GM23338 (cell line): ENCODE results near the gene YLPM1. TPM values are rescaled to one million over a fixed set of nuclear protein-coding genes. Genes with fewer than 3 reads are reported as not detected.

ENCODE experiments used
- ATAC-seq: fragments of 200-7000 bp; cut with Tn5 transposase; 3 replicates; pipeline ENCODE4 v1.9.1; 2020
- DNase-seq: peaks from one replicate; pipeline ENCODE4 v3.0.0-alpha.2; 2015; ENCODE audit warnings: low spot score
- H2AFZ ChIP-seq: fragments of 200-600 bp; sonication (generic); 2 replicates; pipeline ENCODE4 v1.8.0; 2016; ENCODE audit warnings: antibody characterized with exemption, mild to moderate bottlenecking, moderate library complexity
- H3F3A ChIP-seq: fragments of 200-600 bp; sonication (generic); replicated peaks from 2 replicates; pipeline ENCODE4 v1.8.0; 2017; ENCODE audit warnings: antibody characterized with exemption, mixed run types, low read depth
- H3K27ac ChIP-seq: fragments of 200-600 bp; sonication (generic); 2 replicates; pipeline ENCODE4 v1.6.1; 2016; ENCODE audit warnings: low read depth
- H3K27me3 ChIP-seq: fragments of 200-600 bp; sonication (generic); 2 replicates; pipeline ENCODE4 v1.8.0; 2016; ENCODE audit warnings: mild to moderate bottlenecking, mixed run types, moderate library complexity; ENCODE audit not compliant: insufficient read depth
- H3K36me3 ChIP-seq: fragments of 200-600 bp; sonication (generic); 2 replicates; pipeline ENCODE4 v1.8.0; 2016; ENCODE audit warnings: mild to moderate bottlenecking; ENCODE audit not compliant: insufficient read depth
- H3K4me1 ChIP-seq: fragments of 200-600 bp; sonication (generic); 2 replicates; pipeline ENCODE4 v1.8.0; 2016; ENCODE audit warnings: mild to moderate bottlenecking, moderate library complexity; ENCODE audit not compliant: insufficient read depth
- H3K4me2 ChIP-seq: fragments of 200-600 bp; sonication (generic); 2 replicates; pipeline ENCODE4 v1.7.1; 2017; ENCODE audit warnings: mixed run types
- H3K4me3 ChIP-seq: fragments of 200-600 bp; sonication (generic); 2 replicates; pipeline ENCODE4 v1.6.1; 2016; ENCODE audit warnings: mixed run types
- H3K79me2 ChIP-seq: fragments of 200-600 bp; sonication (generic); replicated peaks from 2 replicates; pipeline ENCODE4 v1.8.0; 2017; ENCODE audit warnings: mild to moderate bottlenecking; ENCODE audit not compliant: insufficient read depth
- H3K9me2 ChIP-seq: fragments of 200-600 bp; sonication (generic); 2 replicates; pipeline ENCODE4 v1.8.0; 2017; ENCODE audit not compliant: insufficient read depth
- H4K20me1 ChIP-seq: fragments of 200-600 bp; sonication (generic); replicated peaks from 2 replicates; pipeline ENCODE4 v1.8.0; 2017; ENCODE audit warnings: mild to moderate bottlenecking; ENCODE audit not compliant: insufficient read depth
- H3K27ac Mint-ChIP-seq: 2 replicates; pipeline ENCODE4 v1.8.0; 2020; ENCODE audit warnings: inconsistent platforms, mild to moderate bottlenecking, moderate library complexity, mixed read lengths
- H3K27me3 Mint-ChIP-seq: 3 replicates; pipeline ENCODE4 v1.8.0; 2022; ENCODE audit warnings: low read depth, mild to moderate bottlenecking, moderate library complexity, mixed read lengths, inconsistent platforms; ENCODE audit not compliant: insufficient read depth, poor library complexity
- H3K36me3 Mint-ChIP-seq: 3 replicates; pipeline ENCODE4 v1.8.0; 2021; ENCODE audit warnings: low read depth, mild to moderate bottlenecking, inconsistent platforms, moderate library complexity, mixed read lengths
- H3K4me1 Mint-ChIP-seq: 3 replicates; pipeline ENCODE4 v1.8.0; 2020; ENCODE audit warnings: mild to moderate bottlenecking, inconsistent platforms, mixed read lengths
- H3K4me3 Mint-ChIP-seq: 3 replicates; pipeline ENCODE4 v1.8.0; 2021; ENCODE audit warnings: moderate library complexity, mild to moderate bottlenecking, inconsistent platforms, mixed read lengths
- H3K9me3 Mint-ChIP-seq: 3 replicates; pipeline ENCODE4 v1.8.0; 2020; ENCODE audit warnings: moderate library complexity, mild to moderate bottlenecking, inconsistent platforms, mixed read lengths
- CREB1 ChIP-seq: fragments of 250-450 bp; sonication (Bioruptor Pico); IDR thresholded peaks from 2 replicates; pipeline ENCODE4 v1.5.0; 2020; ENCODE audit warnings: low read depth, mild to moderate bottlenecking, moderate library complexity
- CTCF ChIP-seq, 2 experiments: fragments of 200-600 bp in 1 of 2; sonication (generic) in 1 of 2; conservative IDR thresholded peaks; 2 replicates each; pipeline versions ENCODE4 v1.5.1 to v1.6.1; 2016 to 2017; ENCODE audit warnings: antibody characterized with exemption in 2 of 2, low read depth in 2 of 2, mild to moderate bottlenecking in 2 of 2, moderate library complexity in 1 of 2
- ETS1 ChIP-seq: IDR thresholded peaks from 2 replicates; pipeline ENCODE4 v1.6.1; 2016; ENCODE audit warnings: antibody characterized with exemption
- EZH2 ChIP-seq: fragments of 200-600 bp; sonication (generic); IDR thresholded peaks from one replicate; pipeline ENCODE4 v1.8.0; 2017; ENCODE audit warnings: antibody characterized with exemption, mild to moderate bottlenecking, low read depth; ENCODE audit not compliant: unreplicated experiment
- EZH2phosphoT487 ChIP-seq: fragments of 200-600 bp; sonication (generic); IDR thresholded peaks from one replicate; pipeline ENCODE4 v1.8.1; 2018; ENCODE audit warnings: antibody characterized with exemption; ENCODE audit not compliant: unreplicated experiment
- JUNB ChIP-seq: IDR thresholded peaks from one replicate; pipeline ENCODE4 v1.6.1; 2016; ENCODE audit warnings: antibody characterized with exemption; ENCODE audit not compliant: unreplicated experiment
- NANOG ChIP-seq: IDR thresholded peaks from 2 replicates; pipeline ENCODE4 v1.6.1; 2016; ENCODE audit warnings: antibody characterized with exemption, borderline replicate concordance
- POLR2AphosphoS5 ChIP-seq: IDR thresholded peaks from 2 replicates; pipeline ENCODE4 v1.6.1; 2016; ENCODE audit warnings: antibody characterized with exemption, low read depth
- REST ChIP-seq: IDR thresholded peaks from one replicate; pipeline ENCODE4 v1.6.1; 2018; ENCODE audit warnings: antibody characterized with exemption; ENCODE audit not compliant: unreplicated experiment
- STAT1 ChIP-seq: IDR thresholded peaks from one replicate; pipeline ENCODE4 v1.6.1; 2016; ENCODE audit warnings: antibody characterized with exemption; ENCODE audit not compliant: unreplicated experiment
- ZNF114 ChIP-seq: fragments of 250-450 bp; sonication (Bioruptor Pico); IDR thresholded peaks from 2 replicates; pipeline ENCODE4 v1.5.0; 2020; ENCODE audit warnings: mild to moderate bottlenecking, moderate library complexity
- ZNF331 ChIP-seq: fragments of 250-450 bp; sonication (Bioruptor Pico); IDR thresholded peaks from 2 replicates; pipeline ENCODE4 v1.5.0; 2020; ENCODE audit warnings: low read depth, mild to moderate bottlenecking, moderate library complexity
- polyA plus RNA-seq: library from polyadenylated mRNA; unstranded; fragments of >200 nt; fragmentation: Nextera tagmentation; extraction: Ambion mirVana; gene quantifications from 2 replicates; pipeline ENCODE4 v1.2.1, GENCODE V29; 2016
- total RNA-seq: library from RNA; depleted of rRNA; stranded (reverse); fragments of >200 nt; shearing (Covaris generic); gene quantifications from 2 replicates; pipeline ENCODE4 v1.2.3, GENCODE V29; 2014

The YLPM1 gene
- total and polyA plus RNA-seq, 2 experiments from 2014 or later: 39.2 to 58.4 TPM

DNA sequence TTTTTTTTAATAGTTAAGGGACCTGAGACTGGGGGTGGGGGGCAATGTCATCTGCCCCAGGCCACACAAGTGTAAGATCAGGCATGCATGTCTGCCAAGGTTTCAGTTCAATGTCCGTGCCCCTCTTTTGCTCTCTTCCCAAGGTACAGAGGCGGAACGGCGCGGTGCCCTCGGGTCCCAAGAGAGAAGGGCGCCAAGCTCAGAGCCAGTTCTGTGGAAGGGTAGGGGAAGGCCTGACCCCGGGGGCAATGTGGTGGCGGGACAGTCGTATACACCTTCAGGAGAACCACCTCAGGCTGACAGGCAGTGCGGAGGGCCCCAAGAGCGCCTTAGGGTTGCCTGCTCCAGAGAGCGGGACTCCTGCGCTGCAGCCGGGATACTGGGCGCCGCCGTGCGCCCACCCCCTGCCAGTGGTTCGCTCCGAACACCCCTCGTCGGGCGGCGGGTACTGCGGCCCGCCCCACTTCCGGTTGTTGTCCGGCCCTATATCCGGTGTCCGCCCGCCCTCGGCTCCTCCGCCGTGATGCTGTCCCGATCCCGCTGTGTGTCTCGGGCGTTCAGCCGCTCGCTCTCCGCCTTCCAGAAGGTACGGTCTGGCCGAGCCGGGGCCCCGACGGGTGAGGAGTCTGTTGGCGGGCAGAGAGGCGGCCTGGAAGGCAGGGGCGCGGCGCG is 118.5 kb downstream of the YLPM1 start, which contains the start of gene DLST:
TSS of gene DLST (plus strand) at position 486 of the 672 bp plus-strand sequence. CDS start at position 524, 38 bp downstream.
- Histone ChIP-seq H3K9me2 (no peaks in the 10 kb centered on the region), H3K4me3 (peak within 1 kb of the TSS; percentile 97), H3F3A (no peaks in the 10 kb centered on the region), H4K20me1 (peaks cover 22% of the 10 kb centered on the region), H3K36me3 (no peaks in the 10 kb centered on the region), H3K27me3 (no peaks in the 10 kb centered on the region), H3K4me1 (peaks cover 45% of the 10 kb centered on the region), H3K4me2 (peak within 1 kb of the TSS; percentile 98), H3K79me2 (peaks cover 43% of the 10 kb centered on the region), H3K27ac (peak within 1 kb of the TSS; percentile 56; the same call in 1 of the 2 replicates), H2AFZ (peak within 1 kb of the TSS; percentile 100)
- peak within 1 kb of the TSS; percentile 100 for H3K4me3 Mint-ChIP-seq
- TF ChIP-seq EZH2phosphoT487: no peak
- TF ChIP-seq CTCF (conservative IDR thresholded peaks at IDR 0.05; ENCODE audit: low read depth in 2 of 2): no peak
- TF ChIP-seq JUNB: no peak
- no peak for TF ChIP-seq REST
- TF ChIP-seq ZNF331 (CRISPR knock-in tag): no peak
- no peak for TF ChIP-seq ZNF114 (CRISPR knock-in tag)
- peak; percentile 65 for TF ChIP-seq CREB1 (CRISPR knock-in tag)
- TF ChIP-seq NANOG: no peak
- TF ChIP-seq STAT1: no peak
- peak; percentile 82 for TF ChIP-seq ETS1
- TF ChIP-seq POLR2AphosphoS5: peak; percentile 96
- no peak for TF ChIP-seq EZH2
- H3K36me3 Mint-ChIP-seq: peaks cover 7% of the 10 kb centered on the region; the same call in 2 of the 3 replicates
- ATAC-seq (peak; percentile 88), DNase-seq (peak; percentile 91)
- peaks cover 12% of the 10 kb centered on the region for H3K27me3 Mint-ChIP-seq
- peaks cover 52% of the 10 kb centered on the region for H3K4me1 Mint-ChIP-seq
- no peaks in the 10 kb centered on the region for H3K9me3 Mint-ChIP-seq
- peak within 1 kb of the TSS; percentile 96 for H3K27ac Mint-ChIP-seq
